Measurements from ENCODE around the gene CCDC9. TPM values are rescaled to one million over a fixed set of nuclear protein-coding genes. Genes with fewer than 3 reads are reported as not detected.

CCDC9 gene
- total and polyA plus RNA-seq, 2 of the 13 experiments (the other 11 are each of a cell fraction or from before 2014, with no cell fraction given) = 2.9 to 6.3 TPM

DNA sequence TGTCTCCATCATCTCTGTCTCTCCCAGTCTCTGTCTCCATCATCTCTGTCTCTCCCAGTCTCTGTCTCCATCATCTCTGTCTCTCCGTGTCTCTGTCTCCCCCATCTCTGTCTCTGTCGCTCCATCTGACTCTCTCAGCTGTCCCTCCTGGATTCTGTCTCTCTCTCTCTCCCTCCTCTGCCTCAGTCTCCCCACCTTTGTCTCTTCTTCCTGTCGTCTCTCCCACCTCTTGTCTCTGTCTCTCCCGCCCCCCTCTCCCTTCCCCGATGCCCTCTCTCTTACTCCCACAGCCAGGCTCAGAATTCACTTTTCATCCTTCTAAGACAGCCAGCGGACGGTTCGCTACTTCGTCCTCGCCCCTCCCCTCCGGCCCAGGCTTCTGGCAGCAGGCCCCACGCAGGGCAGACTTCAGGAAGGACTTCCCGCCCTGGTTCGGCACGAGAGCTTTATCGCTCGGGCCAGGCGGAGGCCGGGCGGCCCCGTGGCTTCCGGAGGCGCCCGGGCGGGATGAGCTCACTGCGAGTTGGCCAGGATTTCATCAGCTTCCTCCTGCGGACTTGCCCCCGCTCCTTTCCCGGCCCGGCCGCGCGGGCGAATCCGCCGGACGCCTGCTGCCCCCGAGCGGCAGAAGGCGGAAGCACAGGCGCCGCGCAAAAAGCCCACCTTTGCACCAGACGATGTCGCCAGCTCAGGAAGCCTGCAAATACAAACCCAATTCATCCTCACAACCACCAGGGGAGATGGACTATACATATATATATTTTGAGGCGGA is 12.4 kb upstream of the CCDC9 start (continued):
- TF ChIP-seq KLF9 (CRISPR knock-in tag; IDR thresholded peaks at IDR 0.05; ENCODE audit: low read depth) = no peak
- no peak for TF ChIP-seq HDAC6 (IDR thresholded peaks at IDR 0.05; ENCODE audit: low read depth, low read length)
- no peak; the same call in 1 of the 2 replicates for TF ChIP-seq REPIN1 (CRISPR knock-in tag; IDR thresholded peaks at IDR 0.05; ENCODE audit: borderline replicate concordance, low read depth)
- TF ChIP-seq FOXA1 (IDR thresholded peaks at IDR 0.05) = no peak
- TF ChIP-seq FOXA1 (CRISPR knock-in tag; IDR thresholded peaks at IDR 0.05) = no peak
- no peak for TF ChIP-seq SMAD3 (CRISPR knock-in tag; IDR thresholded peaks at IDR 0.05)
- TF ChIP-seq NCOA2 (CRISPR knock-in tag; IDR thresholded peaks at IDR 0.05) = peak; percentile 45; the same call in 1 of the 2 replicates
- no peak for TF ChIP-seq STAT5B (CRISPR knock-in tag; IDR thresholded peaks at IDR 0.05)
- TF ChIP-seq ZNF614 (CRISPR knock-in tag; IDR thresholded peaks at IDR 0.05; ENCODE audit: borderline replicate concordance) = peak; percentile 77; the same call in 1 of the 2 replicates
- no peak for TF ChIP-seq POLR2AphosphoS2 (IDR thresholded peaks at IDR 0.05; ENCODE audit: low read depth, low read length)
- no peak for TF ChIP-seq ZNF224 (CRISPR knock-in tag; IDR thresholded peaks at IDR 0.05)
- TF ChIP-seq BCL6 (CRISPR knock-in tag; IDR thresholded peaks at IDR 0.05) = no peak; the same call in 1 of the 2 replicates
- TF ChIP-seq HCFC1 (IDR thresholded peaks at IDR 0.05; ENCODE audit: low read depth, low read length) = no peak
- peak; percentile 47; the same call in 1 of the 2 replicates for TF ChIP-seq ZIK1 (CRISPR knock-in tag; IDR thresholded peaks at IDR 0.05; ENCODE audit: borderline replicate concordance, low read depth)
- no peak for TF ChIP-seq NFE2 (CRISPR knock-in tag; IDR thresholded peaks at IDR 0.05)
- TF ChIP-seq, protein P1, sequence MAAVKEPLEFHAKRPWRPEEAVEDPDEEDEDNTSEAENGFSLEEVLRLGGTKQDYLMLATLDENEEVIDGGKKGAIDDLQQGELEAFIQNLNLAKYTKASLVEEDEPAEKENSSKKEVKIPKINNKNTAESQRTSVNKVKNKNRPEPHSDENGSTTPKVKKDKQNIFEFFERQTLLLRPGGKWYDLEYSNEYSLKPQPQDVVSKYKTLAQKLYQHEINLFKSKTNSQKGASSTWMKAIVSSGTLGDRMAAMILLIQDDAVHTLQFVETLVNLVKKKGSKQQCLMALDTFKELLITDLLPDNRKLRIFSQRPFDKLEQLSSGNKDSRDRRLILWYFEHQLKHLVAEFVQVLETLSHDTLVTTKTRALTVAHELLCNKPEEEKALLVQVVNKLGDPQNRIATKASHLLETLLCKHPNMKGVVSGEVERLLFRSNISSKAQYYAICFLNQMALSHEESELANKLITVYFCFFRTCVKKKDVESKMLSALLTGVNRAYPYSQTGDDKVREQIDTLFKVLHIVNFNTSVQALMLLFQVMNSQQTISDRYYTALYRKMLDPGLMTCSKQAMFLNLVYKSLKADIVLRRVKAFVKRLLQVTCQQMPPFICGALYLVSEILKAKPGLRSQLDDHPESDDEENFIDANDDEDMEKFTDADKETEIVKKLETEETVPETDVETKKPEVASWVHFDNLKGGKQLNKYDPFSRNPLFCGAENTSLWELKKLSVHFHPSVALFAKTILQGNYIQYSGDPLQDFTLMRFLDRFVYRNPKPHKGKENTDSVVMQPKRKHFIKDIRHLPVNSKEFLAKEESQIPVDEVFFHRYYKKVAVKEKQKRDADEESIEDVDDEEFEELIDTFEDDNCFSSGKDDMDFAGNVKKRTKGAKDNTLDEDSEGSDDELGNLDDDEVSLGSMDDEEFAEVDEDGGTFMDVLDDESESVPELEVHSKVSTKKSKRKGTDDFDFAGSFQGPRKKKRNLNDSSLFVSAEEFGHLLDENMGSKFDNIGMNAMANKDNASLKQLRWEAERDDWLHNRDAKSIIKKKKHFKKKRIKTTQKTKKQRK (IDR thresholded peaks at IDR 0.05; ENCODE audit: low read length) = no peak
- TF ChIP-seq, protein P2, sequence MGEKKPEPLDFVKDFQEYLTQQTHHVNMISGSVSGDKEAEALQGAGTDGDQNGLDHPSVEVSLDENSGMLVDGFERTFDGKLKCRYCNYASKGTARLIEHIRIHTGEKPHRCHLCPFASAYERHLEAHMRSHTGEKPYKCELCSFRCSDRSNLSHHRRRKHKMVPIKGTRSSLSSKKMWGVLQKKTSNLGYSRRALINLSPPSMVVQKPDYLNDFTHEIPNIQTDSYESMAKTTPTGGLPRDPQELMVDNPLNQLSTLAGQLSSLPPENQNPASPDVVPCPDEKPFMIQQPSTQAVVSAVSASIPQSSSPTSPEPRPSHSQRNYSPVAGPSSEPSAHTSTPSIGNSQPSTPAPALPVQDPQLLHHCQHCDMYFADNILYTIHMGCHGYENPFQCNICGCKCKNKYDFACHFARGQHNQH (CRISPR knock-in tag; IDR thresholded peaks at IDR 0.05) = peak; percentile 59; the same call in 1 of the 2 replicates
- TF ChIP-seq, protein P3, sequence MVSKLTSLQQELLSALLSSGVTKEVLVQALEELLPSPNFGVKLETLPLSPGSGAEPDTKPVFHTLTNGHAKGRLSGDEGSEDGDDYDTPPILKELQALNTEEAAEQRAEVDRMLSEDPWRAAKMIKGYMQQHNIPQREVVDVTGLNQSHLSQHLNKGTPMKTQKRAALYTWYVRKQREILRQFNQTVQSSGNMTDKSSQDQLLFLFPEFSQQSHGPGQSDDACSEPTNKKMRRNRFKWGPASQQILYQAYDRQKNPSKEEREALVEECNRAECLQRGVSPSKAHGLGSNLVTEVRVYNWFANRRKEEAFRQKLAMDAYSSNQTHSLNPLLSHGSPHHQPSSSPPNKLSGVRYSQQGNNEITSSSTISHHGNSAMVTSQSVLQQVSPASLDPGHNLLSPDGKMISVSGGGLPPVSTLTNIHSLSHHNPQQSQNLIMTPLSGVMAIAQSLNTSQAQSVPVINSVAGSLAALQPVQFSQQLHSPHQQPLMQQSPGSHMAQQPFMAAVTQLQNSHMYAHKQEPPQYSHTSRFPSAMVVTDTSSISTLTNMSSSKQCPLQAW (CRISPR knock-in tag; IDR thresholded peaks at IDR 0.05) = peak; percentile 87
- no peak for TF ChIP-seq ZNF468 (CRISPR knock-in tag; IDR thresholded peaks at IDR 0.05)
- 0 out of 2 replicates have a peak, but pooled peaks have one; percentile 27 for TF ChIP-seq ZNF263 (CRISPR knock-in tag; IDR thresholded peaks at IDR 0.05)
- no peak for TF ChIP-seq KAT2B (IDR thresholded peaks at IDR 0.05; ENCODE audit: borderline replicate concordance, low read depth, low read length)
- TF ChIP-seq, protein P4, sequence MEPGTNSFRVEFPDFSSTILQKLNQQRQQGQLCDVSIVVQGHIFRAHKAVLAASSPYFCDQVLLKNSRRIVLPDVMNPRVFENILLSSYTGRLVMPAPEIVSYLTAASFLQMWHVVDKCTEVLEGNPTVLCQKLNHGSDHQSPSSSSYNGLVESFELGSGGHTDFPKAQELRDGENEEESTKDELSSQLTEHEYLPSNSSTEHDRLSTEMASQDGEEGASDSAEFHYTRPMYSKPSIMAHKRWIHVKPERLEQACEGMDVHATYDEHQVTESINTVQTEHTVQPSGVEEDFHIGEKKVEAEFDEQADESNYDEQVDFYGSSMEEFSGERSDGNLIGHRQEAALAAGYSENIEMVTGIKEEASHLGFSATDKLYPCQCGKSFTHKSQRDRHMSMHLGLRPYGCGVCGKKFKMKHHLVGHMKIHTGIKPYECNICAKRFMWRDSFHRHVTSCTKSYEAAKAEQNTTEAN (CRISPR knock-in tag; conservative IDR thresholded peaks at IDR 0.05) = peak; percentile 60; the same call in 1 of the 2 replicates
- TF ChIP-seq ZSCAN25 (CRISPR knock-in tag; IDR thresholded peaks at IDR 0.05) = no peak
- TF ChIP-seq ZNF180 (CRISPR knock-in tag; IDR thresholded peaks at IDR 0.05; ENCODE audit: borderline replicate concordance, low read depth) = no peak
